K562 (cell line): Measurements from ENCODE around the gene BMF. TPM values are rescaled to one million over a fixed set of nuclear protein-coding genes. Genes with fewer than 3 reads are reported as not detected.

ENCODE experiments used
- BRD9 ChIP-seq: fragments of 450-650 bp; IDR thresholded peaks from 2 replicates; pipeline ENCODE4 v1.6.1; 2018; ENCODE audit warnings: low read depth; ENCODE audit not compliant: partially characterized antibody
- CBFA2T2 ChIP-seq: fragments of 450-650 bp; conservative IDR thresholded peaks from 2 replicates; pipeline ENCODE4 v1.6.1; 2017; ENCODE audit warnings: mild to moderate bottlenecking
- KAT8 ChIP-seq: fragments of 450-650 bp; IDR thresholded peaks from 2 replicates; pipeline ENCODE4 v1.6.1; 2016; ENCODE audit warnings: low read depth, mild to moderate bottlenecking
- KDM4B ChIP-seq, 2 experiments: fragments of 450-650 bp in 1 of 2; sonication (generic) in 1 of 2; IDR thresholded peaks; 2 replicates each; pipeline ENCODE4 v1.6.1; 2016 to 2017; ENCODE audit warnings: borderline replicate concordance in 2 of 2, antibody characterized with exemption in 1 of 2, low read depth in 1 of 2, mild to moderate bottlenecking in 1 of 2
- NCOA6 ChIP-seq: fragments of 450-650 bp; IDR thresholded peaks from 2 replicates; pipeline ENCODE4 v1.6.1; 2017; ENCODE audit warnings: mild to moderate bottlenecking
- NCOR1 ChIP-seq: fragments of 450-650 bp; IDR thresholded peaks from 2 replicates; pipeline ENCODE4 v1.6.1; 2016; ENCODE audit warnings: mild to moderate bottlenecking, moderate library complexity
- SAFB ChIP-seq: fragments of 200-400 bp; formaldehyde crosslinking; IDR thresholded peaks from 2 replicates; pipeline ENCODE4 v1.6.1; 2017; ENCODE audit warnings: low read depth, low read length, borderline replicate concordance
- TRIM28 ChIP-seq: fragments of 450-650 bp; IDR thresholded peaks from 2 replicates; pipeline ENCODE4 v1.6.1; 2017
- ZKSCAN1 ChIP-seq: fragments of 150-350 bp; IDR thresholded peaks from 2 replicates; pipeline ENCODE4 v1.6.1; 2016; ENCODE audit warnings: low read depth, low read length
- ZMIZ1 ChIP-seq, 2 experiments: fragments of 150-350 bp in 1 of 2; IDR thresholded peaks; 2 replicates each; pipeline ENCODE4 v1.6.1; 2012 to 2016; ENCODE audit warnings: low read depth in 2 of 2, low read length in 2 of 2, mild to moderate bottlenecking in 1 of 2, moderate library complexity in 1 of 2
- ZNF263 ChIP-seq: sonication (generic); formaldehyde crosslinking; IDR thresholded peaks from 2 replicates; pipeline ENCODE4 v1.8.0; 2022; ENCODE audit warnings: mild to moderate bottlenecking, missing genetic modification reagents, borderline replicate concordance
- polyA plus RNA-seq, 8 experiments: library from polyadenylated mRNA; depleted of rRNA in 4 of 8; stranded (reverse) in 5 of 8; unstranded in 3 of 8; fragments of >200 nt; fragmentation: Nextera tagmentation in 2 of 8; fragmentation: Illumina TruSeq in 1 of 8; extraction: Ambion mirVana in 2 of 8; extraction: Trizol in 1 of 8; gene quantifications; 2 replicates each; pipeline versions ENCODE4 v1.2.1 to v1.2.3, GENCODE V29; 2011 to 2014; ENCODE audit warnings: inconsistent platforms in 1 of 8, missing spikeins in 1 of 8
- total RNA-seq, 7 experiments: library from RNA; depleted of rRNA in 6 of 7; stranded (reverse); fragments of >200 nt in 6 of 7; fragmentation: Illumina TruSeq in 2 of 7; extraction: Trizol in 2 of 7; gene quantifications; 2 replicates each; pipeline versions ENCODE4 v1.2.1 to v1.2.3, GENCODE V29; 2011 to 2021; ENCODE audit warnings: low replicate concordance in 1 of 7
- TF ChIP-seq, protein P1 (sequence below), 2 experiments: fragments of 450-650 bp; formaldehyde crosslinking in 1 of 2; IDR thresholded peaks; 2 replicates each; pipeline versions ENCODE4 v1.4.0 to v1.6.1; 2014 to 2020; ENCODE audit warnings: mild to moderate bottlenecking in 2 of 2, borderline replicate concordance in 1 of 2, low read depth in 1 of 2

The BMF gene
- total and polyA plus RNA-seq, 9 of the 15 experiments (the other 6 are each of a cell fraction or from before 2014, with no cell fraction given) = 0.25 to 0.91 (median 0.59) TPM; not detected in 2

- TF ChIP-seq, protein P1, sequence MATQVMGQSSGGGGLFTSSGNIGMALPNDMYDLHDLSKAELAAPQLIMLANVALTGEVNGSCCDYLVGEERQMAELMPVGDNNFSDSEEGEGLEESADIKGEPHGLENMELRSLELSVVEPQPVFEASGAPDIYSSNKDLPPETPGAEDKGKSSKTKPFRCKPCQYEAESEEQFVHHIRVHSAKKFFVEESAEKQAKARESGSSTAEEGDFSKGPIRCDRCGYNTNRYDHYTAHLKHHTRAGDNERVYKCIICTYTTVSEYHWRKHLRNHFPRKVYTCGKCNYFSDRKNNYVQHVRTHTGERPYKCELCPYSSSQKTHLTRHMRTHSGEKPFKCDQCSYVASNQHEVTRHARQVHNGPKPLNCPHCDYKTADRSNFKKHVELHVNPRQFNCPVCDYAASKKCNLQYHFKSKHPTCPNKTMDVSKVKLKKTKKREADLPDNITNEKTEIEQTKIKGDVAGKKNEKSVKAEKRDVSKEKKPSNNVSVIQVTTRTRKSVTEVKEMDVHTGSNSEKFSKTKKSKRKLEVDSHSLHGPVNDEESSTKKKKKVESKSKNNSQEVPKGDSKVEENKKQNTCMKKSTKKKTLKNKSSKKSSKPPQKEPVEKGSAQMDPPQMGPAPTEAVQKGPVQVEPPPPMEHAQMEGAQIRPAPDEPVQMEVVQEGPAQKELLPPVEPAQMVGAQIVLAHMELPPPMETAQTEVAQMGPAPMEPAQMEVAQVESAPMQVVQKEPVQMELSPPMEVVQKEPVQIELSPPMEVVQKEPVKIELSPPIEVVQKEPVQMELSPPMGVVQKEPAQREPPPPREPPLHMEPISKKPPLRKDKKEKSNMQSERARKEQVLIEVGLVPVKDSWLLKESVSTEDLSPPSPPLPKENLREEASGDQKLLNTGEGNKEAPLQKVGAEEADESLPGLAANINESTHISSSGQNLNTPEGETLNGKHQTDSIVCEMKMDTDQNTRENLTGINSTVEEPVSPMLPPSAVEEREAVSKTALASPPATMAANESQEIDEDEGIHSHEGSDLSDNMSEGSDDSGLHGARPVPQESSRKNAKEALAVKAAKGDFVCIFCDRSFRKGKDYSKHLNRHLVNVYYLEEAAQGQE (IDR thresholded peaks at IDR 0.05; ENCODE audit: borderline replicate concordance) = peak; percentile 57; the same call in 1 of the 2 replicates
- TF ChIP-seq, protein P1 (CRISPR knock-in tag; IDR thresholded peaks at IDR 0.05; ENCODE audit: low read depth) = 0 out of 2 replicates have a peak, but pooled peaks have one; percentile 34
- TF ChIP-seq ZMIZ1 (IDR thresholded peaks at IDR 0.05; ENCODE audit: low read depth in 2 of 2, low read length in 2 of 2) = no peak
- TF ChIP-seq KAT8 = no peak
- peak; percentile 23 for TF ChIP-seq BRD9
- TF ChIP-seq SAFB = no peak
- TF ChIP-seq TRIM28 = peak; percentile 56; the same call in 1 of the 2 replicates
- no peak for TF ChIP-seq ZNF263 (CRISPR knock-in tag)
- TF ChIP-seq NCOA6 = no peak
- TF ChIP-seq ZKSCAN1 = no peak
- no peak for TF ChIP-seq KDM4B (IDR thresholded peaks at IDR 0.05; ENCODE audit: borderline replicate concordance in 2 of 2, low read depth in 1 of 2)
- TF ChIP-seq NCOR1 = peak; percentile 62; the same call in 1 of the 2 replicates
- no peak; the same call in 1 of the 2 replicates for TF ChIP-seq CBFA2T2
Measured at GRCh38 chr15:40106203-40107161, 2.2 kb downstream of the BMF start (continued).
